Ecto neural progenitor cell (in vitro differentiated cells): ENCODE data around the gene PLXNA4.
A peak's percentile ranks its signal among the peaks of the same experiment; 100 is the strongest.

Experiments
- DNase-seq: peaks from one replicate; pipeline ENCODE4 v3.0.0-alpha.2; 2018; ENCODE audit warnings: low spot score

PLXNA4 gene

DNA sequence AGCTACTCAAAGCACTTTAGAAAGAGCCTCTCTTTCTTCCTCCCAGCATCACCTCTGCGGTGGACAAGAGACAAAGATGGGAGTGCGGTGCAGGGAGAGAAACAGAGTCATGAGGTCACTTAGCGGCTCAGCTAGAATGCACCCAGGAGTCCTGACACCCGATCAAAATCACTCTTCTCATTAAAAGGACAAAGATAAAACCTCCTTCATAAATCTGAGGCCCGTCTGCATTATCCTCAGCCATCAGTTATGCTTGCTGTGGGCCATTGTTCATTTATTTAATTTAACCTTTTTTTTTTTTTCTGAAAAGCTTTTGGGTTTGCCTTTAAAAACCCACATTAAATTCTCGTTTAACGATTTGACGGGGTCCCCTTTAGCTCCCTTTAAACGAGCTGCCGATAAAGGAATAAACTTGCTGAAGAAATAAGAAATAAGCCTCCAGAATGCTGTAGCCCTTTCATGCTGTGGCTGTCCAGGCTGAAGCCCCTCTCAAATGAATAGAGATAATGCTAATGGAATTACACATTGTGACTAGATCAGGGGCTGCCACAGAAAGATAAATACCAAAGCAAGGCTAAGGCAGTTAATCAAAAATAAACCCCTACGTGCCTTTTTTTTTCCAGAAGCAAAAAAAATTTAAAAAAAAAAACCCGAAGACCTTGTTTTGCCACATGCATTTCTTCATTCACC lies 16.1 kb upstream of the PLXNA4 start:
- no peak for DNase-seq

DNA sequence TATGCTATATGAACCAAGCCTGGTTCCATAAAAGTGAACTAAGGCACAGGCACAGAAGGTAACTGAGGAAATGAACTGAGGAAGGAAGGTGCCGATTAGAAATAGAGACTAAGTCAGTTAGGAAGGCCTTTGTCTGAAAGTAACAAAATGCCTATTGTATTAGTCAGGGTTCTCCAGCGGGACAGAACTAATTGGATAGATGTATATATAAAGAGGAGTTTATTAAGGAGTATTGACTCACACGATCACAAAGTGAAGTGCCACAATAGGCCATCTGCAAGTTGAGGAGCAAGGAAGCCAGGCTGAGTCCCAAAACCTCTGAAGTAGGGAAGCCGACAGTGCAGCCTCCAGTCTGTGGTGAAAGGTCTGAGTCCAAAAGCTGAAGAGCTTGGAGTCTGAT lies 13.9 kb upstream of the PLXNA4 start:
- DNase-seq, result no peak

GRCh38 chr7:132588596-132588995 lies 12.3 kb upstream of the PLXNA4 start:
- no peak for DNase-seq

DNA sequence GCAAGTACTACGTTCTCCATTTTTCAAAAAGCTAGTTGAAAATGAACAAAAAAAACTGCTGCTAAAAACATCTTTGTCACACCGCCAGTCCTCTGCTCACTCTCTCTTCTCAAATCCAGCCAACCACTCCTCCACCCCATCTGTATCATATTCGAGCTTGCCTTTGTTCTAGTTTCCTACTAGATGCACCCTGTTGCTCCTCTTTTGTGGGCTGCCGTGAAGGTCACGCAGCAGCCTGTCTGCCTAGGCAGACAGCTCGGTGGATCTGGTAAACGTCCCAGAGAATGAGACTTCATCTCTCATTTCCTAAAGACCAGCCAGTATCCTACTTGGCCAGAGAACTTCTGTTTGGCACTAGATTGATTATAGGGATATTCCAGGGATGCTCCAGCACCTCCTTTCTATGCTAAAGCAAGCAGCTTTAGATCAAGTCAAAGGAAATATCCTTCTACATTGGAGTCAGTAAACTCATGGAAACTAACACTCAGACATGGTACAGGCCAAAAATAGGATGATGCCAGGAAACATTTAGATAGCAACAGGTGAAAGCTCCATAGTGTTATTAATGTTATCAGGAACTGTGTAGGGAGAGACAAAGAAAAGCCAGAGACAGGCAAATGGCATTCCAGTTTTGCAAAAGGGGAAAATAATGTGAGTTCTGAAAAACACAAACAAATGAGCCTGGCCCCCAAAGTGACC lies 8.7 kb upstream of the PLXNA4 start:
- DNase-seq, result no peak

DNA sequence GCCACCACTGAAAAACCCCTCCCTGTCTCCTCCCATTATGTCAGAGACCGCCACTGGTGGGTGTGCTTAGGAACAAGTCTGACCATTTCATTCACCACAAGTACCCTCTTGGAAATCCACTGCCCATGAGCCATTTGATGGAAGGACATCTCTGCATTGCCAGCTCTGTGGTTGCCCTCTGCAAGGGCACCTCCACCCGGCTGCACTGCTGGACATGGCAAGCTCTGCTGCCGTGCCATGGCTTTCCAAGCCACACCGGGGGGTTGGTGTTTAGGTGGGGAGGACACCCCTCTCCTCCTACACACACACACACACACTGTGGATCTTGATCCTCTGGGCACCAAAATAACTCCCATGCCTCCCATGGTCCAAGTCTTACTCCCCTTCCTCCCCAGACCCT lies 5.2 kb upstream of the PLXNA4 start:
- DNase-seq, result no peak

- peak; percentile 78 for DNase-seq
Observed at GRCh38 chr7:132580717-132581285, 4.5 kb upstream of the PLXNA4 start.

DNA sequence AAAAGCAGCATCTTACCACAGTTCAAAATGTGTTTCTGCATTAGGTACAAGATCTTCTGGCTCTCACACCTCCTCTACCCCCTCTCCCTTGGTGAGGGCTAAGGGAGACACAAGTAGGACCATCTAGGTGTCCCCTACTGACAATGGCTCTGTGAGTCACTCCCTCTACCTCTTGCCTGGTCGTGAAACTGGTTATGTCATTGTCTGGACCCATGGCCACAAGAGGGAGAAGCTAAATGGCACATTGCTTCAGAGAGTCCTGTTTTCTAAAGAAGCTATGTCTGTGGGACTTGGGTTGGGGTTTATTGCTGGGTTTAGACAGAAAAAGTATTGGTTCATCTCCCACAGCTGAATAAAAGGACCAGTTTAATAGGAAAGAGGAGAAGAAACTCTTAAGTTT lies 4.0 kb upstream of the PLXNA4 start:
- DNase-seq, result no peak

DNA sequence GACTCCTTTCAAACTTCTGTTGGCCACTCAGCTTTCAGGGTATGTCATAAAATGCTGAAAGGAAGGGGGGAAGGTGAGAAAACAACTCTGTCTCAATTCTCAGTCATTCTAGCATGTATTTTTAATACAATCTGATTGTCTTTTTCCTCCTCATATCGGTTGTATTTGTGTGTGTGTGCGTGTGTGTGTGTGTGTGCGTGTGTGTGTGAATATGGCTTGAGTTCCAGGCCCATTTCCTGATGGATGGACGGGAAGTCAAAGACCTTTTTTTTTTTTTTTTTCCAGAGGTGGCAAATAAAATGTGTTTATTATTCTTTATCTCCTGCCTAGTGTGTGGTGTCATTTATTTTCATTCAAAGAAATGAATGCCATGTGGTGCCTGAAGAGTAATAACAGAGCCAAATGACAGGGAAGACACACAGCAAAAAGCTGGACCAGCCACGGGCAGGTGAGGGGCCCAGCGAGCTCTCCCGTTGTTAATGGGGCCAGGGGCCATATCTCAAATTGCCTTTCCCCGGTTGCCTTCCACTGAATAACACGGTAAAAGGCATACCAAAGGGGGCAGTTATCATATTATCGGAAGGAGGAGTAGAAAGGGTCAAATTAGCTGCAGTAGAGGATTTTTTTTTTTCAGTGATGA lies 3.1 kb upstream of the PLXNA4 start:
- no peak for DNase-seq

DNA sequence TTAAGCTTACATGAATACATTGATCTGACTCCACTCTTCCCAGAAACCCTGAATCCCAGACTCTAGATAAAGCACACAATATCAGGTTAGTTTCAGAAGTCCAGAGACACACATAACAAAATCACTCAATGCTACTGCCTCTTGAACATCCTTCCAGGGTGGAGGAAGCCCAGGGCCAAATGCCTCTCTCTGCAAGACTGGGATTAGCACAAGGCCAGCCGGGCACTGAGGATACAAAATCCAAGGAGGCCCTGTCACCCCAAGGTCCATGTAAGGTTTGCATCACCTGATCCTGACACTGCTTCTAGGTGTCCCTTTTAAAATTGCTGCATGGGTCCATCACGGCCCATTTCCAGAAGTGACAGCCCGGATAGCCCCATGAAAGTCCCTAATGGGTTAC lies 2.6 kb upstream of the PLXNA4 start:
- no peak for DNase-seq

GRCh38 chr7:132578050-132578370 lies 1.7 kb upstream of the PLXNA4 start:
- DNase-seq, result no peak

- peak; percentile 86 for DNase-seq
Observed at GRCh38 chr7:132577206-132578049, 1.2 kb upstream of the PLXNA4 start.

- DNase-seq, result no peak
Observed at GRCh38 chr7:132576721-132577085, 433 bp upstream of the PLXNA4 start.

DNA sequence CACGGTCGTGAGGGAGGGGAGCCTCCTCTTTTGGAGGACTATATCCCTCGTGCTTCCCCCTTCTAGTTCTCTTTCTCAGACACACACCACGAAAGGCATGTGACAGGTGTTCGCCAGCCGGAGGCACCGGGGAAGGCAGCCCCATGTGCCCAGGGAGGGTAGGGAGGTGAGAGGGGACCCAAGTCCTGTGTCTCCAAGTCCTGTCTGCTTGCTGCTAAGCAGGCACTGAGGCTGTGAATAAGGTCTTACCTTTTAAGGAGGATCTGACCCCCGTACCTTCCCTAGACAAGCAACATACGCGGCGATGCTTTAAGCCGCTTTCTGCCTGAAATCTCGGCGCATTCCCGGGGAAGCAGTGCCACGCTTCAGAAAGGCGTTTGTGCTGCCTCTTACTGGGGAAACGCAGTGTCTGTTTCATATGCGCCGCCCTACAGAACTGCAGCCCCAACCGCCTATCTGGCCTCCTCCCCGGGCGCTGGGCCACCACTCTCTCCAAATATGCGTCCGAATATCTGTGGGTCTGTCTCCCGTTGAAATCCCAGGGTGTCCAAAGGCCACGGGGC lies 770 bp downstream of the PLXNA4 start:
- peak; percentile 73 for DNase-seq

- DNase-seq, result no peak
Observed at GRCh38 chr7:132574223-132574622, 2.0 kb downstream of the PLXNA4 start.

DNA sequence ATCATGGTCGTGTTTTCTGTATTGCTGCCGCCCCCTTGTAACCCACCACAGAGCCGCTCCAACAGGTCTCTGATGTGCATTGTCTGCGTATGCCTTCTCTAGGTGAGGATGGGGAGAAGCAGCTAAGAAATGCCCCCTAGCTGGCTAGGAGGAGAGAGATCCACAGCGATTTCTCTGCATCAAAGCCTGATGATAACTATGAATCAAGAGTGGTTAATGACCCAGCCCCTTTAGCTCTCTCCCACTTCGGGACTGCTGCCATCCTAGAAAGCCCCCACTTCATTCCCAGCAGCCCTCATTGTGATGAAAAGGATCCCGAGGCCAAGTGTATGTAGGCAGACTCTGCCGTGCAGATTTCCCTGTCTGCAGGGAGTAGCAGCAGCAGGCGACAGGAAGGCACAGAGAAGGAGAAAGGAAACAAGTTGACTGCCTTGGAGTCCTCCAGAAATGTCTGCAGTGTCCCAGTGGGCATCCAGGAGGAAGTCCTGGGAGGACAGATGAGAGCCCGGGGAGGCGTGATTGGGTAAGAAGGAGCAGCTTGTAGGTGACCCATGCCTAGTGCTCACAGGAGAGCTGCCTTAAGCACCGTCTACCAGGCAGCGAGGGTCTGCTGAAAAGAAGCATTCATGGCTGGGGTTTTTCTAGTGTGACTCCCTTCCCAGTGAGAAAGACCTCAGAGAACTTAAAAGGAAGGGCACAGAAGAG lies 2.9 kb downstream of the PLXNA4 start:
- no peak for DNase-seq

DNA sequence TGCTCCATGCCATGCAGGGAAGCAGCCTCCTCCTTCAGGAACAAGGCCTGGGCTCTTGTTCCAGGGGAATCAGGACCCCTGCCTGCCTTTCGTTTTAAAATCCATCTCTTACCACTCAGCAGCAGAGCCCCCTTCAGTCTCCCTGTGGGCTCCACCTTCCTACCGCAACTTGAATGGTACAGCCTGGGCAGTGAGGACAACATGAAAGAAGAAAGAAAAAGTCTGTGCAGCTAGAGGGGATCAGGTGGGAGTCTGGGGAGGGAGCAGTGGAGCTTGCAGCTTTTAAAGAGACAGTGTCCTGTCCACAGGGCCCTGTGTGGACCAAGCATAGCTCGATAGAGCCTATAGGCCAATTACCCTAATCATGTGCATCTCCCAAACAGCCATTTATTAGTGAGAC lies 3.7 kb downstream of the PLXNA4 start:
- DNase-seq, result no peak

- DNase-seq, result no peak
Observed at GRCh38 chr7:132571970-132572369, 4.3 kb downstream of the PLXNA4 start.

DNA sequence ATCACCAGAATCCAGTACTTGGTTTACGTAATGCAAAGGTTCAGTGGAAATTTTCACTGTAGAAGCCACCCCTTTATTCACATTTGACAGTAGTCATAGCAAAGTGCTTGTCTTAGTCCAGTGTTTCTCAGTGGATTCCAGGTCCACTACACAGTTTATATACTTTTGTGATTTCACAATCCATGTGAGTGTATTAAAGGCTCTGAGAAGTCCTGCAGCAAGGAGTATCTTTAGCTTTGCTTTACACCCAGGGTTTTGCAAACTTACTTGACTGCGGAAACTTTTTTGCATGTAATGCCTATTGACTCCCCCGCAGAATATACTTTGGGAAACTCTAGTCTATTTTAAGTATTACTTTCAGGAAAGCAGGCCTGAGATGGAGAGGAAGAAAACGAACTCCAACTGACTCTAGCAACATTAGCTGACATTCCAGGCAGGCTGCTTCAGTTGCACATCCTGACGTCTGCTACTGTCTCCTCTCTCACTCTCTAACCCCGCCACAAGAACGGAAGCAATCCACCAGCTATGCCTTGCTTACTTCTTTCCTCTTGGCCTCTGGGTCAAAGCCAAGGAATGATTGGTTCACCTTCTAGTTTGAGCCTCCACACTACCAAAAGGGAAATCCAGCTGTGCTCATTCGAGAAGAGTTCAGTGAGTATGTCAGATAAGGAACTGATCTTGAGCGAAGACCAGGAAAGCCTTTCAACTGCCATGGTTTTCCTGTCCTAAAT lies 6.2 kb downstream of the PLXNA4 start:
- DNase-seq, result no peak

DNA sequence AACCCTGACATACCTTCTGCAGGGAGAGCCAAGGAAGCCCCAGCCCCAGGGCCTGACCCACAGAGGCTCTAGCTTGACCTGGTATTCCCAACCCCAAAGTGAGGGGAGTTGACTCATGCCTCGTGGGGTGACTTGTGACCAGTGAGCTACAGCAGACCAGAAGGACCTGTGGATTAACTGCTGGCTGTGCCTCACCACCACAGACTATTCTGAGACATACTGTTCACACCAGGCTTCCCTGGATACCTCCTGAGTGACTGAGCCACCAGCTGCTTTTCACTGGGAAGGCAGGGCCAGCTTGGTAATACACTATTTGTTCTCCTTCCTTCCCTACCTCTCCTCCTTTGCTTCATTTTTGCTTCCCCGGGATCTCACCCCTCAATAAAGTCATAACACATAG lies 7.3 kb downstream of the PLXNA4 start:
- DNase-seq, result no peak

DNA sequence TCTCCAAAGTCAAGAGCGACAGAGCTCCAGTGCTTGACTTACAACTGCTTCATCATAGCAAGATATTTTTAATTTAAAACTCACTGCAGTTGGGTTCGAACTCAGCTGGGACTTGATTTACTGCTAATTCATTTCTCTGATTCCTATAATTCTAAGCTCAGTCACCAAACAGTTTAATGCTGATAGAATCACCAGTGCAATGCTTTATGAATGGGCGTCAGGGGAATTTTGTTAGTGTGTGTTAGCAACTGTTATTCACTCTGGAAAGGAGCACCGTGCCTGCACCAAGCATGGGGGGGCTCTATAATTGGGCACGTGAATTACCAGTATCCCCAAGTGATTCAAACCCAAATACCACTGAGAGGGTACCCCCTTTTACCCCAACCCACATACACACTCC lies 10.4 kb downstream of the PLXNA4 start:
- DNase-seq, result no peak

DNA sequence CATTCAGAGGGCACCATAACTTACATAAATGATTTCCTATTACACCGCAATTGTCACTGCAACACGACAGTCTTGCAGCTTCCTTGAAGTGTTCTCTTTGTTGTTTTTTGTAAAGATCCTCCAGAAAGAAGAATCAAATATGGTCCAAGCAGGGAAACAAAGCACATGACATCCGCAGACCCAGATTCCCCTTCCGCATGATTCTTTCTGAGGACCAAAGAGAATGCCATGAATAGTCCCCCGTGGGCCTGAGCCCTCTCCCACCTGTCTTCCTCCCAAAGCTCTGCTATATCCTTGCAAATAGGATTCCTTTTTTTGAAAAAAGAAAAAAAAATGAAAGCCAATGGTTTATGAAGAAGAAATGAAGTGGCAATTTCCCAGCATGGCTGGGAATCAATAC lies 10.8 kb downstream of the PLXNA4 start:
- no peak for DNase-seq
